Central memory CD8-positive, alpha-beta T cell (primary cell): Measurements from ENCODE around the gene DPYD.

Experiments used
- ATAC-seq: fragments of 150-1000 bp; cut with Tn5 transposase; replicated peaks from 2 replicates; pipeline ENCODE4 v1.10.0; 2022; ENCODE audit warnings: mild to moderate bottlenecking, moderate FRiP score, moderate number of reproducible peaks; ENCODE audit not compliant: poor library complexity, severe bottlenecking; ENCODE audit errors: extremely low read depth
- DNase-seq, 2 donors: peaks; one replicate each; pipeline ENCODE4 v3.0.0; 2021; ENCODE audit warnings: low spot score in 2 of 2
- H3K27ac Mint-ChIP-seq: one replicate; pipeline ENCODE4 v1.8.0; 2022; ENCODE audit warnings: low read depth, mild to moderate bottlenecking, moderate library complexity, mixed read lengths
- H3K27me3 Mint-ChIP-seq: one replicate; pipeline ENCODE4 v1.8.0; 2022; ENCODE audit warnings: mixed read lengths
- H3K36me3 Mint-ChIP-seq: one replicate; pipeline ENCODE4 v1.8.0; 2022; ENCODE audit warnings: mild to moderate bottlenecking, moderate library complexity, mixed read lengths; ENCODE audit not compliant: insufficient read depth
- H3K4me1 Mint-ChIP-seq: one replicate; pipeline ENCODE4 v1.8.0; 2022; ENCODE audit warnings: mixed read lengths
- H3K4me3 Mint-ChIP-seq: one replicate; pipeline ENCODE4 v1.8.0; 2022; ENCODE audit warnings: mild to moderate bottlenecking, moderate library complexity, mixed read lengths
- H3K9me3 Mint-ChIP-seq: one replicate; pipeline ENCODE4 v1.8.0; 2022; ENCODE audit warnings: mixed read lengths

DPYD gene

GRCh38 chr1:97693601-97694000 lies 227.2 kb downstream of the DPYD start:
- H3K4me3 Mint-ChIP-seq = no peak overlapping the region

GRCh38 chr1:97691325-97691724 lies 229.5 kb downstream of the DPYD start:
- Mint-ChIP-seq H3K9me3 (no peaks in the 10 kb centered on the region), H3K27me3 (no peaks in the 10 kb centered on the region), H3K27ac (no peak overlapping the region), H3K4me1 (no peaks in the 10 kb centered on the region), H3K36me3 (peaks cover 10% of the 10 kb centered on the region), H3K4me3 (no peak overlapping the region)
- DNase-seq (no peak), ATAC-seq (no peak)

More at GRCh38 chr1:97693601-97694000, 227.2 kb downstream of the DPYD start:
- DNase-seq (no peak), ATAC-seq (no peak)
- Mint-ChIP-seq H3K27ac (no peak overlapping the region), H3K36me3 (peaks cover 10% of the 10 kb centered on the region), H3K27me3 (no peaks in the 10 kb centered on the region), H3K4me1 (no peaks in the 10 kb centered on the region), H3K9me3 (no peaks in the 10 kb centered on the region)

- ATAC-seq (no peak), DNase-seq (no peak)
- H3K4me3 Mint-ChIP-seq = no peak overlapping the region
- no peaks in the 10 kb centered on the region for H3K27me3 Mint-ChIP-seq
- no peaks in the 10 kb centered on the region for H3K9me3 Mint-ChIP-seq
- H3K4me1 Mint-ChIP-seq = peaks cover 7% of the 10 kb centered on the region
- no peak overlapping the region for H3K27ac Mint-ChIP-seq
- peaks cover 7% of the 10 kb centered on the region for H3K36me3 Mint-ChIP-seq
Measured at GRCh38 chr1:97685360-97685759, 235.5 kb downstream of the DPYD start.

- Mint-ChIP-seq H3K27me3 (no peaks in the 10 kb centered on the region), H3K36me3 (peaks cover 13% of the 10 kb centered on the region), H3K4me3 (no peak overlapping the region), H3K9me3 (no peaks in the 10 kb centered on the region), H3K27ac (no peak overlapping the region), H3K4me1 (peaks cover 7% of the 10 kb centered on the region)
- no peak for ATAC-seq
- no peak for DNase-seq
Measured at GRCh38 chr1:97680894-97681293, 239.9 kb downstream of the DPYD start.

- Mint-ChIP-seq H3K27ac (no peak overlapping the region), H3K9me3 (no peaks in the 10 kb centered on the region), H3K4me1 (peaks cover 3% of the 10 kb centered on the region), H3K36me3 (peaks cover 10% of the 10 kb centered on the region), H3K4me3 (no peak overlapping the region), H3K27me3 (no peaks in the 10 kb centered on the region)
- ATAC-seq (no peak), DNase-seq (no peak)
Measured at GRCh38 chr1:97680470-97680869, 240.4 kb downstream of the DPYD start.

GRCh38 chr1:97677702-97678101 lies 243.1 kb downstream of the DPYD start:
- Mint-ChIP-seq H3K36me3 (peaks cover 11% of the 10 kb centered on the region), H3K4me1 (no peaks in the 10 kb centered on the region), H3K9me3 (no peaks in the 10 kb centered on the region), H3K27ac (no peak overlapping the region), H3K4me3 (no peak overlapping the region), H3K27me3 (no peaks in the 10 kb centered on the region)
- ATAC-seq = no peak
- DNase-seq = no peak

GRCh38 chr1:97674517-97674916 lies 246.3 kb downstream of the DPYD start:
- peaks cover 12% of the 10 kb centered on the region for H3K36me3 Mint-ChIP-seq
- H3K27ac Mint-ChIP-seq = no peak overlapping the region

GRCh38 chr1:97668945-97669344 lies 251.9 kb downstream of the DPYD start:
- Mint-ChIP-seq H3K9me3 (no peaks in the 10 kb centered on the region), H3K4me3 (no peak overlapping the region), H3K27me3 (no peaks in the 10 kb centered on the region), H3K36me3 (peaks cover 2% of the 10 kb centered on the region), H3K4me1 (no peaks in the 10 kb centered on the region), H3K27ac (no peak overlapping the region)
- ATAC-seq = no peak
- DNase-seq = no peak

More at GRCh38 chr1:97674517-97674916, 246.3 kb downstream of the DPYD start:
- Mint-ChIP-seq H3K27me3 (no peaks in the 10 kb centered on the region), H3K4me3 (no peak overlapping the region), H3K4me1 (no peaks in the 10 kb centered on the region), H3K9me3 (no peaks in the 10 kb centered on the region)
- DNase-seq = no peak
- no peak for ATAC-seq

GRCh38 chr1:97660431-97661105 lies 260.3 kb downstream of the DPYD start:
- Mint-ChIP-seq H3K9me3 (no peaks in the 10 kb centered on the region), H3K27me3 (no peaks in the 10 kb centered on the region), H3K4me3 (no peak overlapping the region), H3K27ac (no peak overlapping the region), H3K4me1 (no peaks in the 10 kb centered on the region), H3K36me3 (peaks cover 2% of the 10 kb centered on the region)
- DNase-seq = no peak
- ATAC-seq = no peak

- peaks cover 2% of the 10 kb centered on the region for H3K36me3 Mint-ChIP-seq
- ATAC-seq = no peak
Measured at GRCh38 chr1:97654876-97655585, 265.8 kb downstream of the DPYD start.

GRCh38 chr1:97651250-97651649 lies 269.6 kb downstream of the DPYD start:
- Mint-ChIP-seq H3K27ac (no peak overlapping the region), H3K4me3 (no peak overlapping the region), H3K27me3 (no peaks in the 10 kb centered on the region), H3K36me3 (peaks cover under 1% of the 10 kb centered on the region), H3K4me1 (peaks cover 5% of the 10 kb centered on the region), H3K9me3 (peaks cover 6% of the 10 kb centered on the region)
- ATAC-seq (no peak), DNase-seq (no peak)

More at GRCh38 chr1:97654876-97655585, 265.8 kb downstream of the DPYD start:
- no peak overlapping the region for H3K4me3 Mint-ChIP-seq
- H3K4me1 Mint-ChIP-seq = peaks cover 5% of the 10 kb centered on the region
- no peaks in the 10 kb centered on the region for H3K9me3 Mint-ChIP-seq
- H3K27me3 Mint-ChIP-seq = no peaks in the 10 kb centered on the region
- no peak overlapping the region for H3K27ac Mint-ChIP-seq
- DNase-seq = no peak

- no peak overlapping the region for H3K27ac Mint-ChIP-seq
- ATAC-seq (no peak), DNase-seq (no peak)
- peaks cover 2% of the 10 kb centered on the region for H3K36me3 Mint-ChIP-seq
- H3K4me3 Mint-ChIP-seq = no peak overlapping the region
- no peaks in the 10 kb centered on the region for H3K27me3 Mint-ChIP-seq
- peaks cover 6% of the 10 kb centered on the region for H3K9me3 Mint-ChIP-seq
- H3K4me1 Mint-ChIP-seq = peaks cover 5% of the 10 kb centered on the region
Measured at GRCh38 chr1:97649591-97649990, 271.2 kb downstream of the DPYD start.

- peaks cover 2% of the 10 kb centered on the region for H3K36me3 Mint-ChIP-seq
- no peak for ATAC-seq
- peaks cover 6% of the 10 kb centered on the region for H3K9me3 Mint-ChIP-seq
- H3K4me3 Mint-ChIP-seq = no peak overlapping the region
- H3K27me3 Mint-ChIP-seq = no peaks in the 10 kb centered on the region
- DNase-seq = no peak
- H3K27ac Mint-ChIP-seq = no peak overlapping the region
- peaks cover 3% of the 10 kb centered on the region for H3K4me1 Mint-ChIP-seq
Measured at GRCh38 chr1:97647776-97648175, 273.1 kb downstream of the DPYD start.
